HepG2 (cell line): ENCODE results near the gene DUSP22. TPM values are rescaled to one million over a fixed set of nuclear protein-coding genes. Genes with fewer than 3 reads are reported as not detected.

ENCODE experiments used
- ATAC-seq: fragments of 200-7000 bp; cut with Tn5 transposase; 3 replicates; pipeline ENCODE4 v1.9.1; 2020; ENCODE audit warnings: mild to moderate bottlenecking, moderate library complexity
- BruUV-seq: library from RNA; stranded (reverse); fragments of 400-500 nt; replicated peaks from 2 replicates; lab custom pipeline; 2021; lab: Mats Ljungman, UMichigan
- CTCF ChIA-PET: fragments of 300-600 bp; formaldehyde crosslinking; extraction: SDS; loops from one replicate; lab custom pipeline; 2021; ENCODE audit warnings: low total read pairs, inconsistent platforms, low intra/inter-chr PET ratio; lab: Yijun Ruan, JAX
- POLR2A ChIA-PET: fragments of 350-600 bp; sonication (Branson Sonifier 250); formaldehyde crosslinking; loops from one replicate; lab custom pipeline; 2020; ENCODE audit warnings: antibody characterized with exemption, inconsistent platforms; lab: Yijun Ruan, JAX
- DNase-seq: peaks from one replicate; pipeline ENCODE4 v3.0.0-alpha.2; 2015; ENCODE audit warnings: low spot score
- FAIRE-seq: peaks from 3 replicates; lab custom pipeline; 2011; peaks lifted over from hg19 to GRCh38; lab: Jason Lieb, UNC
- H2AFZ ChIP-seq: one replicate; pipeline ENCODE4 v1.6.1; 2011; ENCODE audit warnings: low read length, inconsistent platforms
- H3K27ac ChIP-seq: fragments of 300-600 bp; 3 replicates; pipeline ENCODE4 v1.8.0; 2011; ENCODE audit warnings: mixed run types, mild to moderate bottlenecking, mixed read lengths, low read length, inconsistent platforms; ENCODE audit not compliant: insufficient read depth; ENCODE audit errors: extremely low read length
- H3K27me3 ChIP-seq, 2 experiments: fragments of 200-600 bp in 1 of 2; 2 replicates in 1 of 2; 3 replicates in 1 of 2; pipeline versions ENCODE4 v1.6.0 to v1.8.0; 2011; ENCODE audit warnings: low read length in 2 of 2, mild to moderate bottlenecking in 2 of 2, moderate library complexity in 2 of 2, inconsistent platforms in 1 of 2; ENCODE audit not compliant: insufficient read depth in 2 of 2, control insufficient read depth in 1 of 2
- H3K36me3 ChIP-seq, 2 experiments: fragments of 200-600 bp in 1 of 2; replicated peaks in 1 of 2; 2 replicates in 1 of 2; 3 replicates in 1 of 2; pipeline versions ENCODE4 v1.5.1 to v1.8.0; 2011; ENCODE audit warnings: low read length in 2 of 2, inconsistent platforms in 1 of 2; ENCODE audit not compliant: insufficient read depth in 2 of 2, control insufficient read depth in 1 of 2
- H3K4me1 ChIP-seq: 2 replicates; pipeline ENCODE4 v1.5.1; 2012; ENCODE audit warnings: low read length, inconsistent platforms; ENCODE audit not compliant: insufficient read depth
- H3K4me2 ChIP-seq: 2 replicates; pipeline ENCODE4 v1.6.0; 2011; ENCODE audit warnings: low read depth, low read length, inconsistent platforms
- H3K4me3 ChIP-seq, 3 experiments: fragments of 200-600 bp in 1 of 3; sonication (generic), shearing (Covaris generic) in 1 of 3; replicated peaks in 1 of 3; 2 replicates each; pipeline ENCODE4 v1.5.1; 2011 to 2016; ENCODE audit warnings: low read length in 3 of 3, inconsistent platforms in 2 of 3, low read depth in 2 of 3, mild to moderate bottlenecking in 2 of 3, control low read depth in 1 of 3, mixed read lengths in 1 of 3; ENCODE audit not compliant: insufficient read depth in 1 of 3
- H3K79me2 ChIP-seq: one replicate; pipeline ENCODE4 v1.6.1; 2011; ENCODE audit warnings: low read length, inconsistent platforms; ENCODE audit not compliant: insufficient read depth
- H3K9ac ChIP-seq: 2 replicates; pipeline ENCODE4 v1.6.0; 2011; ENCODE audit warnings: mild to moderate bottlenecking, low read depth, low read length, inconsistent platforms; ENCODE audit not compliant: insufficient read depth
- H3K9me3 ChIP-seq: 2 replicates; pipeline ENCODE4 v1.5.1; 2012; ENCODE audit warnings: mild to moderate bottlenecking, low read length
- H4K20me1 ChIP-seq: 2 replicates; pipeline ENCODE4 v1.6.0; 2011; ENCODE audit warnings: inconsistent platforms, mild to moderate bottlenecking, low read length, moderate library complexity; ENCODE audit not compliant: insufficient read depth
- JUN ChIP-seq: sonication (generic); formaldehyde crosslinking; IDR thresholded peaks from 2 replicates; pipeline ENCODE4 v1.4.0; 2020; ENCODE audit warnings: mild to moderate bottlenecking, missing genetic modification reagents
- KDM2A ChIP-seq: sonication (generic); formaldehyde crosslinking; IDR thresholded peaks from 2 replicates; pipeline ENCODE4 v1.4.0; 2020; ENCODE audit warnings: low read depth, missing genetic modification reagents, borderline replicate concordance
- RBM39 ChIP-seq: fragments of 200-400 bp; formaldehyde crosslinking; IDR thresholded peaks from one replicate; pipeline ENCODE4 v1.6.1; 2018; ENCODE audit warnings: antibody characterized with exemption, mild to moderate bottlenecking, low read depth, low read length; ENCODE audit not compliant: poor library complexity, severe bottlenecking
- SP2 ChIP-seq: sonication (generic); formaldehyde crosslinking; IDR thresholded peaks from 2 replicates; pipeline ENCODE4 v1.5.1; 2020; ENCODE audit warnings: mild to moderate bottlenecking, missing genetic modification reagents
- SRSF9 ChIP-seq: fragments of 200-400 bp; formaldehyde crosslinking; IDR thresholded peaks from 2 replicates; pipeline ENCODE4 v1.6.1; 2018; ENCODE audit warnings: borderline replicate concordance, mild to moderate bottlenecking, low read depth, low read length; ENCODE audit not compliant: insufficient read depth, poor library complexity, severe bottlenecking
- WGBS: methylation state at CpG from one replicate; pipeline ENCODE4 v1.1.6; 2017; ENCODE audit warnings: low lambda C conversion rate; 5-methylcytosine and 5-hydroxymethylcytosine counted together
- in situ Hi-C: cut with HindIII; loops from 2 replicates; pipeline ENCODE4 v1.10.0; 2017; ENCODE audit warnings: low pct_unique_long_range_greater_than_20kb; ENCODE audit not compliant: extremely low pct_ligation_motif_present
- intact Hi-C: fragments of 100-400 bp; cut with micrococcal nuclease; formaldehyde crosslinking; loops from one replicate; pipeline ENCODE4 v1.10.0; 2022; ENCODE audit not compliant: unreplicated experiment
- polyA plus RNA-seq, 8 experiments: library from polyadenylated mRNA; depleted of rRNA in 3 of 8; stranded (reverse) in 7 of 8; unstranded in 1 of 8; fragments of >200 nt; fragmentation: Illumina TruSeq in 4 of 8; extraction: Trizol in 4 of 8; gene quantifications; 2 replicates each; pipeline versions ENCODE4 v1.2.1 to v1.2.3, GENCODE V29; 2011 to 2016; ENCODE audit warnings: low read depth in 4 of 8, missing spikeins in 1 of 8, mixed read lengths in 1 of 8; ENCODE audit not compliant: insufficient read depth in 1 of 8
- total RNA-seq, 5 experiments: library from RNA; depleted of rRNA; stranded (reverse); fragments of >200 nt; fragmentation: Illumina TruSeq; extraction: Trizol; gene quantifications; 2 replicates each; pipeline ENCODE4 v1.2.3, GENCODE V29; 2016; ENCODE audit warnings: low read depth in 1 of 5
- TF ChIP-seq, protein P1 (sequence below): sonication (generic); formaldehyde crosslinking; IDR thresholded peaks from 2 replicates; pipeline ENCODE4 v1.5.0; 2020; ENCODE audit warnings: missing genetic modification reagents, mild to moderate bottlenecking, borderline replicate concordance
- TF ChIP-seq, protein P2 (sequence below): sonication (generic); formaldehyde crosslinking; IDR thresholded peaks from 2 replicates; pipeline ENCODE4 v1.4.0; 2020; ENCODE audit warnings: mild to moderate bottlenecking, missing genetic modification reagents
- TF ChIP-seq, protein P3 (sequence below): sonication (generic); formaldehyde crosslinking; IDR thresholded peaks from 2 replicates; pipeline ENCODE4 v1.5.0; 2020; ENCODE audit warnings: mild to moderate bottlenecking, missing genetic modification reagents, borderline replicate concordance

Gene DUSP22
- total and polyA plus RNA-seq, 2 of the 13 experiments (the other 11 are each of a cell fraction or from before 2014, with no cell fraction given) = 20.2 to 32.8 TPM

DNA sequence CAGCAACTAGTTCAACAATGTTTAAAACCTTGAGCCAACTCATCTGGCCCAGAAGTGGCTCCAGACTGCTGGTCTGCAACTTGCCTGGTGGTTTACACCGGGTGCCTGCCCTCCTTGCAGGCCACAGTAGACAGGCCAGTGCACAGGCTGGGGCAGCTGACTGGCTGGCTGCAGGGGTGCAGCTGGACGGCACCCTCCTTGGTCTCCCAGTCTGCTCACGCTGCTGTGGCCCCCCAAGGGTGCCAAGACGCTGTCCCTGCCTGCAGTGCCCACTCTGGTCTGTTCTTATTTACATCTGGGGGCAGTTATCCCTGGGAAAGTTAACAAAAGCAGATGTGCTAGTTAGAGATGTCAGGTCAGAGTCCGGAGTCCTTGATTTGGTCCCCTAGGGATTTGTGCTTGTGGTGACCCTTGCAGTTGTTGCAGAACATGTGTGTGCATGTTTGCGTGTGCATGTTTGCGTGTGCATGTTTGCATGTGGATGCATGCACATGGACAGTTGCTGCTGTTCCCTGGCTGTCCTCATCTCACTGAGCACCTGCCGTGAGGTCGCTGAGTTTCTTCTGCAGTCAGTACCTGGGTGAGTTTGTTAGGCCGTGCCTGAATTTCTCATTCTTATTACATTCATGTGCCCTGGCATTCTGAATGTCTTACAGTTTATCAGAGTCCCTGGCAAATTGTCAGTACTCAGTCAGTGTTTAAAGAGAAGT is 51.1 kb downstream of the DUSP22 start:
- Histone ChIP-seq H3K79me2 (no peaks in the 10 kb centered on the region), H2AFZ (no peak overlapping the region), H3K9ac (no peak overlapping the region), H3K27ac (no peak overlapping the region), H3K27me3 (no peaks in the 10 kb centered on the region), H3K36me3 (peaks cover 0 to 1% of the 10 kb centered on the region in 2 experiments; a peak in 1 of 5 replicates), H3K4me1 (peaks cover 9% of the 10 kb centered on the region), H3K4me2 (no peak overlapping the region), H4K20me1 (no peaks in the 10 kb centered on the region), H3K4me3 (no peak overlapping the region), H3K9me3 (no peaks in the 10 kb centered on the region)
- POLR2A ChIA-PET = no interaction called here
- CTCF ChIA-PET = no interaction called here
- FAIRE-seq (no peak), ATAC-seq (peak; percentile 11; the same call in 1 of the 3 replicates), DNase-seq (no peak)
- intact Hi-C loops = no loop called here
- in situ Hi-C loops = no loop called here
- 68% methylated on average over 10 of the region's 10 CpGs for WGBS
- no TSS peak for BruUV-seq
- no peak for TF ChIP-seq KDM2A (CRISPR knock-in tag)
- no peak for TF ChIP-seq SP2 (CRISPR knock-in tag)
- TF ChIP-seq, protein P1, sequence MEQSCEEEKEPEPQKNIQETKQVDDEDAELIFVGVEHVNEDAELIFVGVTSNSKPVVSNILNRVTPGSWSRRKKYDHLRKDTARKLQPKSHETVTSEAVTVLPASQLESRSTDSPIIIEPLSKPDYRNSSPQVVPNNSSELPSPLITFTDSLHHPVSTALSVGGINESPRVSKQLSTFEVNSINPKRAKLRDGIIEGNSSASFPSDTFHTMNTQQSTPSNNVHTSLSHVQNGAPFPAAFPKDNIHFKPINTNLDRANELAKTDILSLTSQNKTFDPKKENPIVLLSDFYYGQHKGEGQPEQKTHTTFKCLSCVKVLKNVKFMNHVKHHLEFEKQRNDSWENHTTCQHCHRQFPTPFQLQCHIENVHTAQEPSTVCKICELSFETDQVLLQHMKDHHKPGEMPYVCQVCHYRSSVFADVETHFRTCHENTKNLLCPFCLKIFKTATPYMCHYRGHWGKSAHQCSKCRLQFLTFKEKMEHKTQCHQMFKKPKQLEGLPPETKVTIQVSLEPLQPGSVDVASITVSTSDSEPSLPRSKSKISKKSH (CRISPR knock-in tag) = no peak
- TF ChIP-seq, protein P2, sequence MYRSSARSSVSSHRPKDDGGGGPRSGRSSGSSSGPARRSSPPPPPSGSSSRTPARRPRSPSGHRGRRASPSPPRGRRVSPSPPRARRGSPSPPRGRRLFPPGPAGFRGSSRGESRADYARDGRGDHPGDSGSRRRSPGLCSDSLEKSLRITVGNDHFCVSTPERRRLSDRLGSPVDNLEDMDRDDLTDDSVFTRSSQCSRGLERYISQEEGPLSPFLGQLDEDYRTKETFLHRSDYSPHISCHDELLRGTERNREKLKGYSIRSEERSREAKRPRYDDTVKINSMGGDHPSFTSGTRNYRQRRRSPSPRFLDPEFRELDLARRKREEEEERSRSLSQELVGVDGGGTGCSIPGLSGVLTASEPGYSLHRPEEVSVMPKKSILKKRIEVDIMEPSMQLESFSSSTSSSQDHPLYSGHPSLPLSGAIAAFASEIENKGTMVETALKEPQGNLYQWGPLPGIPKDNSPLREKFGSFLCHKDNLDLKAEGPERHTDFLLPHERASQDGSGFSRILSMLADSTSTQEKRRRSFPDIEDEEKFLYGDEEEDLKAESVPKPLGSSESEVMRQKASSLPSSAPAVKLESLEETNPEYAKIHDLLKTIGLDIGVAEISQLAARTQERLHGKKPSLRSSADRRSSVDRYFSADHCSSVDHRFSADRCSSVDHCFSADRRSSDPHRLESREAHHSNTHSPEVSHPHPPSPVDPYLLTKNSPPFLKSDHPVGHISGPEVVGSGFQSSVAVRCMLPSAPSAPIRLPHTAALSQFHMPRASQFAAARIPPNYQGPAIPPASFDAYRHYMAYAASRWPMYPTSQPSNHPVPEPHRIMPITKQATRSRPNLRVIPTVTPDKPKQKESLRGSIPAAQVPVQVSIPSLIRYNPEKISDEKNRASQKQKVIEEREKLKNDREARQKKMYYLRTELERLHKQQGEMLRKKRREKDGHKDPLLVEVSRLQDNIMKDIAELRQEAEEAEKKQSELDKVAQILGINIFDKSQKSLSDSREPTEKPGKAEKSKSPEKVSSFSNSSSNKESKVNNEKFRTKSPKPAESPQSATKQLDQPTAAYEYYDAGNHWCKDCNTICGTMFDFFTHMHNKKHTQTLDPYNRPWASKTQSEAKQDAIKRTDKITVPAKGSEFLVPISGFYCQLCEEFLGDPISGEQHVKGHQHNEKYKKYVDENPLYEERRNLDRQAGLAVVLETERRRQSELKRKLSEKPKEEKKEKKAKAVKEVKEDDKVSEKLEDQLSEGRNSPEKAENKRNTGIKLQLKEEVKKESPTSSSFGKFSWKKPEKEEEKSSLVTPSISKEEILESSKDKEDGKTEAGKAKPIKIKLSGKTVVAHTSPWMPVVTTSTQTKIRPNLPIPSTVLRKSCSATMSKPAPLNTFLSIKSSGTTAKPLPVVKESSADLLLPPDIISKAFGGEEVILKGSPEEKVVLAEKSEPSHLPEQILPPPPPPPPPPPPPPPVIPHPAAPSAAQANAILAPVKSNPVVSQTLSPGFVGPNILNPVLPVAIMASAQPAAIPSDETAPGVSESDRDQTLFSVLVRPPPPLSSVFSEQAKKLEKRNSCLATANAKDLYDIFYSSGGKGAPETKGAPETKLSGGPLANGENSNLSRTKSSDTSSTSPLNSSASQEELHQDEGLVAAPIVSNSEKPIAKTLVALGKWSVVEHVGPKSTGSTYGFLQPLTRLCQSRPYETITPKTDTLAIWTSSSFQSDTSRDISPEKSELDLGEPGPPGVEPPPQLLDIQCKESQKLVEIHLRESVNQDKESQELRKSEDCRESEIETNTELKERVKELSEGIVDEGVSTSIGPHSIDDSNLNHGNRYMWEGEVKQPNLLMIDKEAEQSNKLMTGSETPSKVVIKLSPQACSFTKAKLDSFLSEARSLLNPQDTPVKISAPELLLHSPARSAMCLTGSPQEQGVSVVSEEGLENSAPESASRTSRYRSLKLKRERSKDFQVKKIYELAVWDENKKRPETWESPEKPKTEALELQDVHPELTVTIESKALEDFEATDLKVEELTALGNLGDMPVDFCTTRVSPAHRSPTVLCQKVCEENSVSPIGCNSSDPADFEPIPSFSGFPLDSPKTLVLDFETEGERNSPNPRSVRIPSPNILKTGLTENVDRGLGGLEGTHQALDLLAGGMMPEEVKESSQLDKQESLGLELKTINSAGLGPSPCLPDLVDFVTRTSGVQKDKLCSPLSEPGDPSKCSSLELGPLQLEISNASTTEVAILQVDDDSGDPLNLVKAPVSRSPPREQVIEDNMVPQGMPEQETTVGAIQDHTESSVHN (CRISPR knock-in tag) = 0 out of 2 replicates have a peak, but pooled peaks have one; percentile 39
- TF ChIP-seq JUN = no peak
- no peak for TF ChIP-seq SRSF9
- TF ChIP-seq RBM39 = no peak
- TF ChIP-seq, protein P3, sequence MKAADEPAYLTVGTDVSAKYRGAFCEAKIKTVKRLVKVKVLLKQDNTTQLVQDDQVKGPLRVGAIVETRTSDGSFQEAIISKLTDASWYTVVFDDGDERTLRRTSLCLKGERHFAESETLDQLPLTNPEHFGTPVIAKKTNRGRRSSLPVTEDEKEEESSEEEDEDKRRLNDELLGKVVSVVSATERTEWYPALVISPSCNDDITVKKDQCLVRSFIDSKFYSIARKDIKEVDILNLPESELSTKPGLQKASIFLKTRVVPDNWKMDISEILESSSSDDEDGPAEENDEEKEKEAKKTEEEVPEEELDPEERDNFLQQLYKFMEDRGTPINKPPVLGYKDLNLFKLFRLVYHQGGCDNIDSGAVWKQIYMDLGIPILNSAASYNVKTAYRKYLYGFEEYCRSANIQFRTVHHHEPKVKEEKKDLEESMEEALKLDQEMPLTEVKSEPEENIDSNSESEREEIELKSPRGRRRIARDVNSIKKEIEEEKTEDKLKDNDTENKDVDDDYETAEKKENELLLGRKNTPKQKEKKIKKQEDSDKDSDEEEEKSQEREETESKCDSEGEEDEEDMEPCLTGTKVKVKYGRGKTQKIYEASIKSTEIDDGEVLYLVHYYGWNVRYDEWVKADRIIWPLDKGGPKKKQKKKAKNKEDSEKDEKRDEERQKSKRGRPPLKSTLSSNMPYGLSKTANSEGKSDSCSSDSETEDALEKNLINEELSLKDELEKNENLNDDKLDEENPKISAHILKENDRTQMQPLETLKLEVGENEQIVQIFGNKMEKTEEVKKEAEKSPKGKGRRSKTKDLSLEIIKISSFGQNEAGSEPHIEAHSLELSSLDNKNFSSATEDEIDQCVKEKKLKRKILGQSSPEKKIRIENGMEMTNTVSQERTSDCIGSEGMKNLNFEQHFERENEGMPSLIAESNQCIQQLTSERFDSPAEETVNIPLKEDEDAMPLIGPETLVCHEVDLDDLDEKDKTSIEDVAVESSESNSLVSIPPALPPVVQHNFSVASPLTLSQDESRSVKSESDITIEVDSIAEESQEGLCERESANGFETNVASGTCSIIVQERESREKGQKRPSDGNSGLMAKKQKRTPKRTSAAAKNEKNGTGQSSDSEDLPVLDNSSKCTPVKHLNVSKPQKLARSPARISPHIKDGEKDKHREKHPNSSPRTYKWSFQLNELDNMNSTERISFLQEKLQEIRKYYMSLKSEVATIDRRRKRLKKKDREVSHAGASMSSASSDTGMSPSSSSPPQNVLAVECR (CRISPR knock-in tag) = no peak
